GM19351 (cell line): Measurements from ENCODE around the gene CATSPER3.

ENCODE experiments used
- ATAC-seq: cut with Tn5 transposase; IDR thresholded peaks from one replicate; pipeline ENCODE4 v1.9.1; 2021; ENCODE audit warnings: mild to moderate bottlenecking, moderate library complexity; ENCODE audit not compliant: unreplicated experiment

The CATSPER3 gene

DNA sequence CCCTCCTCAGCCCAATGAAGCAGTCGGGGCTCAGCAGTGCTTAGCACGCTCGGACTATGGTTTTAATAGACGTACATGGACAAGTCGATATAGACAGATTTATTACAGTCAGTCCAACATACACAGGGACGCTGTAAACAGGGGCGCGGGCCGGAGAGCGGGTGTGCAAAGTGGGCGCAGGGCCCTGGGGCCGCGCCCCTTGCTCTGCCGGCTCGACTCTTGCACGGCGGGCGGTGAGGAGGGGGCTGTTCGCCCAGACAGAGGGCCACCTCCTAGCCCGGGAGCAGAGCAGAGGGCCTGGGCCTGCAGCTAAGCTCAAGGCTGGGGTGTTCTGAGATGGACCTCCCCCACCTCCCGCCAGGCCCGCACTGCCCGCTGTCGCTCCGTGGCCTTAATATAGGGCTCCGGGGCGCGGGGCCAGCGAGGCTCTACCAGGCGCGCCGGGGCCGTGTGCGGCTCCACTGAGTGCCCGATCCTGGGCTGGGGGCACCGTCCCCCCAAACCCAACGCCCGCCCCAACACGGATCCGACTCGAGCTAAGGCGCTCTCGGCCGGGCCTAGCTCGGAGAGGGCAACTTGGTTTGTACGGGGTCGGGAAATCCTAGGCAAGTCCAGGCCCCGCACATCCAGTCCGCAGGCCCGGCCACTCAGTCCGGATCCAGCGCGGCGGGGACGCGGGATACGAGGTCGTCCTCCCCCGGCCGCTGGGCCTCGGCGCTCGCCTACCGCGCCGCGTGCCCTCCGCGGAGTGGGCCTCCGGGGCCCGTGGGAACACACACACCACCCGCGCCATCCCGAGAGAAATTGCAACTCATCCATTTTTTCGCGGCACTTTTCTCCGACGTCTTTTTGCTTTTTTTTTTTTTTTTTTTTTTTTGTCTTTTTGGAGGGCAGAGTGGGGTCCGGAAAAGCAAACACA lies 60.2 kb downstream of the CATSPER3 start:
- ATAC-seq, result no peak

DNA sequence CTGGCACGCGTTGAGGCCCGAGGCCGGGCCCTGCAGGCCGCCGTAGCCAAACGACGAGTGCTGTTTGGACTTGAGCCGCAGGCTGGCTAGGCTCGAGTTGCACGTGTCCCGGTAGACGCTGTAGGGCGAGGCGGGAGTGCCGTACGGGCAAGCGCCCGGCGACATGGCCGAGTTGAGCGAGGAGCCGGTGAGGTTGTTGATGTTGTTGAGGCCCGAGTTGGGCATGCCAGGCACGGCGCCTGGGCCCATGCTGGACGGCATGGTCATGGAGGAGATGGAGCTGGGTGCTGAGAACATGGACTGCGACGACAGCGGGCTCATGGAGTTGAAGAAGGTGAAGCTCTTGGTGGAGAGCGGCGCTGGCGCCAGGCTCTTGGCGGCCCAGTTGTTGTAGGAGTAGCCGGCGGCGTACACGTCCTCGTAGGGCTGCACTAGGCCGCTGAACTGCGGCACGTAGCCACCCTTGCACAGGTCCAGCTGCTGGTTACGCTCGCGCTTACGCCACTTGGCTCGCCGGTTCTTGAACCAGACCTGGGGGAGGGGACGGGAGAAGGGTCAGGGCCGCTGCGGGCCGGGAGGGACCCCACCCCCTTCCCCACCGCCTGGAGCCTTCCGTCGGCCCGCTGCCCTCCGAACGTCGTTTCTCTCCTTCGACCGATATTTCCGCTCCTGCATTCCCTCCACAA lies 61.2 kb downstream of the CATSPER3 start:
- ATAC-seq, result no peak

DNA sequence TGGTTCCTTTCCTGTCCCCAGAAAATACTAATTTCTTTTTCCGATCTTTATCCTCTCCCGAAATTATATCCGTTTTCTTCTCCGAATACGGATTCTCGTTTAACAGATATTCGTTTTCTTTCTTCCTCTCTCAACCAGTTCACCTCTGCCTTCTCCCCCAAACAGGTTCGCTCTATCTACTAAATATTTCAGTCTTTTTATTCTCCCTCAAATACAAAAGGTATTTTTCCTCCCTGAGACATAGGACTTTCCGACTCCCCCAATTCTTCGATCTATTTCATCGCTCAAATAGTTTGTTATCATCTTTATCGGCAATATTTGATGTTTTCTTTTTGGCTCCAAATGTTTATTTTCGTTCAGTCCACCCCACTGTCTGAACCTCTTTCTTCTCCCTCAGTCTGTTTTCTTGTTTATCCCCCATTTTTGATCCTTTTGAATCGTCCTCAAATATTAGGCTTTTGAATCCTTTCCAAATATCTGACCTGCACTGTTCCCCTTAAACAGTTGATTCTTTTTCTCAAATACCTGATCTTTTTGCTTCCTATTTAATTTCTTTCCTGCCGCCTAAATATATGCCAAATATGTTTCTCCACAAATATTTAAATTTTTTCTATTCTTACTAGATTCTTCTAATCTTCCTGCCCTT lies 61.9 kb downstream of the CATSPER3 start:
- no peak for ATAC-seq

DNA sequence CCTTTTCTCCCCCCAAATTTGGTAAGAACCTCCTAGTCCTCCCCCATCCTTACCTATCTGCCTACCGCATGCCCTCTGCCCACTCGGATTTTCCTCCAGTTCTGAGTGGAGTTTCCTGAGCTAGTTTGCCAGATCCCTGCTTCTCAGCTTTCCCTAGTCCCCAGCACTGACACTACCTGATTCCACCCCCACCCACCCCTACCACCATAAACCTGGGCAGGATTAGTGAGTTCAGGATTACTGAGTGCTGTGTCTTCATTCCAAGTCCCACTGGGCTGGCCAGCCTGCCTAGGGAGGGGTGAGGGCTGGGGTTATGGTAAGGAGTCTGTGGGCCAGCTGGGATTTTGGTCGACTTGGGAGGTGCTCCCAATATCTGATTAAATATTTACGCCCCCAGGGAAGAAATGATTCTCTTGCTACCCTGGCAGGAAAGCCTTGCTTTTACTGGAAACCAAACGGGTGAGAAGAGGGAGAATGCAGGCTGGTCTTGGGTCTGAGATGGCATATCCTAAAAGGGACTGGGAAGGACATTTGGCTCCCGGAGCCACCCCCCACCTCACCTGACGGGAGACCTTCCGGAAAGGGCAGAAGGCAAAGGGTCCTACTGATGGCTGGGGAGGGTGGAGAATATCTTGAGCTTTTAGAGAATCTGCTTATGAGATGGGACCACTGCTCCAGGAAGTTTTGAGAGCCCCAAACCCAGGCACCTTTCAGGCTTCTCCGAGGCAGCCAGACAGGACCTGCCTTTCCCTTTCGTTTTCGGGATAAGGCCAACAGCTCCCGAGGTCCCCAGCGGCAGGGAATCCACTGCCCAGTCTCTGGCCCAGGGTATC lies 62.6 kb downstream of the CATSPER3 start:
- ATAC-seq, result no peak

DNA sequence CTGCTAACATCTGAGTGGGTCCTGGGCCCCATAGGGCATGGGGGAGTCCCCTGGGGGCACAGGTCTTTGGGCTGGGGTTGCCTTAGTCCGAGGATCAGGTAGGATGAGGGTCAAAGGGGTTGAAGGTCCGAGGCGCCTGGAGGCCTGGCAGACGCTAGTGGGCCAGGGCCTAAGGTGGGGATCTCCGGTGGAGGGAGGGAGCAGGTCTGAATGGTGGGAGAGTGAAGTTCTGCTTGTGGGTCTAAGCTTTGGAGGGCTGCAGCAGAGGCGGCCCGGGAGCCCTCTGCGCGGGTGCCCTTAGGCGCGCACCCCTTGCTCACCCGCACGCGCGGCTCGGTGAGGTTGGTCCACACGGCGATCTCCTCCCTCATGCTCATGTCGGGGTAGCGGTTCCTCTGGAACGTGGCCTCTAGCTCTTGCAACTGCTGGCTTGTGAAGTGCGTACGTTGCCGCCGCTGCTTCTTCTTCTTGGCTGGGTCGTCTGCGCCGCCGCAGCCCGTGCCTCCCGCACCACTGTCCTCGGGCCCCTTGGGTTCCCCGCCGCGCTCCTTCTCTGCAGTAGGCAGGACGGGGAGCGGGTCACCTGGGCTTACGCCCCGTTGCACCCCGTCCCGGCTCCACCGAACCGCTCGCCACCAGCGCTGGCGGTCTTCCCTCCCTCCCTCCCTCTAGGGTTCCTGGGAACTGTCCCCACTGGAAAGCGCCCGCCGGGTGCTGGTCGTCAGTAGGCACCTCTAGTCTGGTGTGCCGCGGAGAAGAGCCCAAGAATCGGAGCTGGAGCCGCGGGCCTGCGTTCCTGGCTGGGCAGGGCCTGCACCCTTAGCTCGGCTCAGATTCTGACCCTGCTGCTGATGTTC lies 63.5 kb downstream of the CATSPER3 start:
- ATAC-seq, result no peak

DNA sequence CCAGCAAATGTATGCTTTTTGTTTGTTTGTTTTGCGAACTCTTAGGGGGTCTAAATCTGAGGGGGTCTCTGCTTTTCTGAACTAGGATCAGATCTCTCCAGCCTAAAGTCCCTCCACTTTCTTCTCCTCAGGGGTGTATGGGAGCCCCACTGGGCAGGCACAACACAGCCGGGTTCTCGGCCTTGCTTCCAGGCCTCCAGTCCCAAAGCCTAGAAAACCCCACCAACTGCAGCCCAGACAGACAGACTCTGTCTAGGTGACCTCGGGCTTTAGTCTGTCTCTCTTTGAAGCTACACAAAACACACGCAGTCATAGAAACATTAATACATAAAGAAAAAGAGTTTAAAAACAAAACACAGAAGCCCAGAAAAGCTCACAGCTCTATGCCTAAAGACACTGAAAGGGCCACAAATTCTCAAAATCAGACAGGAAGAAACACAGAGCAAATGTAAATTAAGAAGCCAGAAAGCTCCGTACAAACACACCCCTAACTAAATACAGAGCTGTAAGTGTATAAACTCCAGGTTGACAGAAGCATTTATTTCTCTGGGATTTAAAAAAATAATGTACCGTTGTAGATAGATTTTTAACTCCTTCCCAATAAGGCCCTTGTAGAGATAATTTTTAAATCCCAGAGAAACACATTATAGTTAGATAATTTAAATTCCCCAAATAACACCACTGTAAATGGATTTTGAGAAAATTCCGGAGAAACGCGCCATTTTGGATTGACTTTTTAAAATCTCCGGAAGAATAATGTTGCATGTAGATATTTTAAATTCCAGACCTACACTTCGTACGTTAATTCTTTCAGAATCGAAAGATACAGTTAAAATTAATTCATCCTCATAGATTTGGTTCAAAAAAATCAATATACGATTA lies 64.3 kb downstream of the CATSPER3 start:
- ATAC-seq, result no peak

DNA sequence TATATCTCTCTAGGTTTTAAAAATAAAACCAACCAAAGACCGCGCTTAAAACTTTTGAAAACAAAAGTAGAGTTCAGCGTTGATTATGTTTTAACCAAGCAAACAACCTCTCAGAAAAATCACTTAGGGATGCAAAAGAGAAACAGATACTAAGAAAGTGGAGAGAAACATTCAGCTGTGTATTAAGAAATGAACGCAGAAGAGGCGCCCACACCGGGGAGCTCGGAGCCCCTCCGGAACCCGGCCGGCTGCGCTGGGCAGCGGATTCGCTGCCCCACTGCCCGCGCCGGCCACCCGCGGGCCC lies 64.9 kb downstream of the CATSPER3 start:
- ATAC-seq, result no peak

DNA sequence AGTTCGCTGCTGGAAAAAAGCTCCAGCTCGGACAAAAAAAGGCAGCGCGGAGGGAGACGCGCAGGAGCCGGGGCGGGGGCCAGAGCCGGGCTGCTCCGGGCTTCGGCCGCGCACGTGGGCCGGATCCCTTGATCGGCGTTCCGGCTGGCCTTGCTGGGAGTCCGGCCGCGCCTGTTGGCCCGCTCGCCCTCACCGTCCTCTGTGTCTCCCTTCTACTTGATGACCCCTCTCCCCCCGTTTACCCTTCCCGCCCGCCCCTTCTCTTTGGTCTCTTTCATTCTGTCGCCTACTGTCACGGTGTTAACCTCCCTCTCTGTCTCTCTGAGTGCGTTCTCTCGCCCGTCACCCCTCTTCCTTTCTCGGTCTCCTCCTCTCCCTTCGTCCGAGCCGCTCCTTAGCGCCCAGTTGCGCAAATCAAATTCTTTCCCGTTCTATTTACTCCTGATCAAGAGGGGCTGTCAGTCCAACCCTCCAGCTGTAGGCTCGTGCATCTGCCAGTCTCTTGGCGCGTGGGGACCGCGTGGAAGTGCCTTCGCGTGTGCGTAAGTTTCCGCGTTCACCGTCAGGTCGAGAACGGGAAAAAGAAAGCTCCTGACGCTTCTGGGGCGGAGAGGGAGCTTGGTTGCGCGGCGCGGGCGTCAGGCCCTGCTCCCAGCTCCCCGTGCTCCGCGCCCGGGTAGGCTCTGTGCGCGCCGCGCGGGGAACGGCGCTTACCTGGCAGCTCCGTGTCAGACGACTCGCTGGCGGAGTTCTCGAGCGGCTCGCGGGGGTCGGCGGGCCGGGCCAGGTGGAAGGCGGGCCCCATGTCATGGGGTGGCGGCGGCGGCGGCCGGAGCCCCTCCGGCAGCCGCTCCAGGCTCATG lies 65.5 kb downstream of the CATSPER3 start:
- no peak for ATAC-seq

DNA sequence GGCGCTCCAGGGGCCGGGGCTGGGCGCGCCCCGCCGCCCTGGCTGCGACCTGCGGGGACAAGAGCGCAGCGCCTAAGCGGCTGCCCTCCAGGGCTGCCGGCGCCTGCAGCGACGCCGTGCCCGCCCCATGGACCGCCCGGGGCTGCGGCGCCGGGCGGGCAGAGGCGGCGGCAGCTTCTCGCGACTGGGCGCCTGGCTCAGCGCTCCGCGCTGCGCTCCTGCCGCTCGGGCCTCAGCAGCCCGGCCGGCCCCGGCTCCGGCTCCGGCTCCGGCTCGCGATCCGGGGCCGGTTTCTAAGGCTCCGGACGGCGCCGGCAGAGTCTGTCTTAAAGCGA lies 66.2 kb downstream of the CATSPER3 start, which contains the start of gene PITX1:
PITX1 (minus strand) TSS at position 328 of the 335 bp plus-strand sequence. CDS start 347 bp downstream, outside the sequence.
- ATAC-seq, result no peak

DNA sequence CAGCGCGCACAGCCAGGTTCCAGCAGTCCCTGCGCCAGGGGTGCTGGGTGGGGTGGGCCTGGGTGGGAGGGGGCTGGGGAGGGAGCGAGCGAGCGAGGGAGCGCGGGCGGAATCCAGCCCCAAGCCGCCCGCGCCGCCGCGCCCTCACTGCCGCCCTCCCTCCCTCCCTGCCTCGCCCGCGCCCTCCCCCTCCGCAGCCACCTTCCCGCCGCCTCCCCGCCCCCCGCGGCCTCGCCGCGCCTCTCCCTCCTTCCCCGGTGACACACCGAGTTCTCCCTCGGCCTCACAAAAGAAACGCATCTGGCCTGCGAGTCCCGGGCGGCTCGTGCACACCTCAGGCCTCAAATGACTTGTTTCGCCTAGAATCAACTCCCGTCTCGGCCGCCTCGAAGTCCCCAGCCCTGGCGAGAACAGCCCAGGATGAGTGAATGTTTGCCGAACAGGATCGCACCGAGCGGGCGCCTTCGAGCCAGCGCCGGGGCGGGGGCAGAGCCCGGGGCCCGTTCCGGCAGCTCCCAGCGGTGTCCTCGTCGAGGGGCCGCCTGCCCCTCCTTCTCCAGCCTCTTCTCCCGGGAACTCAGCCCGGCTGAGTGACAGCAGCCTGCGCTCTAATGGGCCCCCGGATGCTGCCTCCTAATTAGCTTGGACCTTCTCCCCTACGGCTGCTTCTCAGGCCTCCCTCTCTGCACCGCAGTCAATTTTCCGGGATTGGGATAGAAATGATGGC lies 66.7 kb downstream of the CATSPER3 start:
- no peak for ATAC-seq

DNA sequence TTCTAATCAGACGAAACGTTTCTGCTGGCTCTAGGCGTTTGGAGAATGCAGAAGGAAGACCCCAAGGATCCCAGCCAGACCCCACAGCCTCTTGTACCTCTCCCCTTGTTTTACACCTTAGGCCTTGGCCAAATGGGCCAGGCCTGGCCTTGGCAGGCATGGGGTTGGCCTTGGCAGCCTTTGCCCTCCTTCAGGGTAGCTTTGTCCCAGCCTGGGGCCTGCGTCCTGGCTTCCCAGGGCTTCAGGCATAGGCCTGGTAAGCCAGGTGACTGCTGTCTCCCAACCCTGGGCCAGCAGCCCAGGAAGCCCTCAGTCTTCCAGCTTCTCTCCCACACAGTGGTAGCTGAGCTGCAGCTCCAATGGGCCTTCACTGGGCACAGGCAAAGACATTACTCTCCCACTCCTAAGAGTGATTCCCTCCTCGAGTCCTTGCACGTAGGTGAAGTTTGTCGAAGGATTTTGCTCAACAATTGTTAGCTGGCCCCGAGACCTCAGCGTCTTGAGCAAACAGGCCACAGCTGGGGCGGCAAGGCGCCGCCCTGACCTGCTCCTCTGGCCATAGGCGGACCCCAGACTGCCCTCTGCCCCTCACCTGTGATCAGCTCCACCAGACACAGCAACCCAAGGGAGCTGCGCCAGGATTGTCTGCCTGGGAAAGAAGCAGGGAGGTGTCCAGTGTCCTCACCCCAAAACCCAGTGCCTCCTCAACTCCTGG lies 67.4 kb downstream of the CATSPER3 start:
- ATAC-seq, result no peak

DNA sequence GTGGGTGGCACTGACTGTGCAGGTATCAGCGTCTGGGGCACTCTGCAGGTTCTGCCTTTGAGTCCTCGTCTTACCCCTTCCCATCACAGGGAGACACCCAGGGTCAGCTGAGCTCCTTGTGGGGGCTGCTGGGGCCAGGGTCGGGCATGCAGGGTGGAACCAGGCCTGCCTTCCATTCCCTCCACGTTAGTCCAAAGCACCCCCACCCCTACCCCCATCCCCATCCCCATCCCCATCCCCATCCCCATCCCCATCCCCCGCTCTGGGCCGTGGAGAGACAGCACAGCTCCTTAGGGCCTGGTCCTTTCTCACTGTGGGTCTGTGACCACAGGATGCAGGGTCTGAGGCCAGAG lies 67.9 kb downstream of the CATSPER3 start:
- no peak for ATAC-seq

DNA sequence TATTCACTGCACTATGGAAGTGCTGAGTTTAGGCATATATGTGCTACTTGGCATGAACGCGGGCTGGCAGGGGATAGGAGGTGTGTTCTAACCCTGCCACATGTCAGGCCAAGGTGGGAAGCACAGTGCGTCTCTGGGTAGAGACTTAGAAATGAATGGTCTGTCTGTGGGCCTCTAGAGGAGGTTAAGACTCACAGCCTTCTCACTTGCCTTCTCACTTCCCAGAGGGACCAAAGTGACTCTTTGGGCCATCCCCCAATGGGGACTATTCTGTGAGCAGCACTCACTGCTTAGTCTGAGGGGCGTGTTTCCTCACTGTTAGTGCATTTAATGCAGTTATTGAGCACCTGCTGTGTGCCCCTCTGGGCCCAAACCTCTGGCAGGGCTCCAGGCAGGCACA lies 68.7 kb downstream of the CATSPER3 start:
- no peak for ATAC-seq

DNA sequence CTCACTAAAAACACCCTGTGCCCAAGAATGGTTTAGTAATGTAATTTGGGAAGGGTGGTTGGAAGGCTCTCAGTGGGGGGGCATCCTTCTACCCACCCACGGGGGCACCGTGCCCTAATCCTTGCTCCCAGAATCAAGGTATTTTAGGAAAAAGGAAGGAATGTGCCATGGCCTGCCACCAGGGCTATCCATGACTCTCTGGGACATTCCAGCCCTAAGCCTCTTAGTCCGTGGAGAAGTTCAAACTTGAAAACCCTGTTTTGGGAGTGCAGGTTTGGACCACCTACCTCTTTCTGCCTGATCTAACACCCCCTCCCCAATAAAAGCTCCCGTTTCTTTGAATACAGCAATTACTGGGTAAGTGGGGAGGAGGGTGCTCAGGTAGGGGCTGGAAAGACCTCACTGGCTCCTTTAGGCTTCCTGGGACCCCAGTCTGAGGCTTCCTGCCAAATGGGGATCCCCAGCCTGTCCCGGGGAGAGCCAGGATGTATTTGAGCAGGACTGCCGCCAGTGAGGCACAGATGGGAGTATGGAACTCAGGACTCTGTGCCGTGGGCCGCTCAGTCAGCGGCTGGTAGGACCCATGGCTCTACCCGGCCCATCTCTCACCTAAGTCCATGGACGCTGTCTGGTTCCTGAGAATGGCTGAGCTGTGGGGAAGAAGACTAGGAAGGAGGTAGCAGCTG lies 70.0 kb downstream of the CATSPER3 start:
- no peak for ATAC-seq

DNA sequence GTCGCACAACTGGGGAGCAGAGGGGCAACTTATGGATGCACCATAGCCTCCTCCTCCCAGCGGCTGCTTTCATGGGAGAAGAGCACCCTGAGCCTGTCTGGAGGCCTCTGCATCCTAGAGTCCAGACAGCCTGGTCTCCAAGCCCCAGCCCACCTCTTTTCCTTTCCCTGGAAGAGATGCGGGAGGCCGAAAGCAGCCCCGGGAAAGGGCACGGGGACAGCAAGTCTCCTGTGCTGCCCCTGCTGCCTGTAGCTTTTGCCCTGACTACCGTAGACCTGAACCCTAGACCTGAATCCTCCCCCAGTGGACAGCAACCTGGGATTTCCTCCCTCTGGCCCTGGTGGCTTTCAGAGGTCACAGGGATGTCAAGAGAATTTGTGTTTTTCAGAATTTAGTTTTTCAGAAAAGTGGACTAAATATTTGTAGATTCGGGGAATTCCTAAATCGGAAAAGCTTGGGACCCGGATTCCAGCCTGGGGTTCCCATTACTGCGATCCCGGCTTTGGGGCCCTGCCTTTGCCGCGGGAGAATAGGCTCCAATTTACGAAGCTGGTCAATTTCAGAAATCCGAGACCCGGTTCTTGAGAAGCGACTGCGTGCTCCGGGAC lies 70.6 kb downstream of the CATSPER3 start:
- ATAC-seq, result no peak

DNA sequence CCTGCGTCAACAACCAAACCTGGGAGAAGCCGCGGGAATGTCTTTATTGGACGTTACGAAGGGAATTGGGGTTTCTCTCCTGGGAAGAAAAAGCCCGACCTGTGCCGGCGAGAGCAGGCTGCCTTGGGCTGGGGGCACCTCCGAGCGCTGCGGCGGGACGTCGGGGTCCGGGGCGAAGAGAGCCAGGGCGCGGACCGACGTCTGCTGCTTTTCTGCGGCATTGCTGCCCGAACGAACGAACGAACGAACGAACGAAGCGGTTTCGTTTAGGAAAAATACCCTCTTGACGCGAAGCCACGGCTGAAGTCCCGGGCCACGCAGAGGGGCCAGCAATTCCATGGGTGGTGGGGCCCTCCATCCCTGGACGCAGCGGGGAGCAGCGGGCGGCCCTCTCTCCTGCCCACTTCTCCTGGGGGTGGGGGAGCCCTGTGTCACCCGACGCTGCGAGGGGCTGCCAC lies 71.1 kb downstream of the CATSPER3 start:
- ATAC-seq, result no peak
